ENCODE results near the gene PPP1R11. TPM values are rescaled to one million over a fixed set of nuclear protein-coding genes. Genes with fewer than 3 reads are reported as not detected.

Gene PPP1R11
- total and polyA plus RNA-seq, 2 of the 13 experiments (the other 11 are each of a cell fraction or from before 2014, with no cell fraction given), result 32.1 to 58.9 TPM

GRCh38 chr6:30100585-30101443, 33.8 kb downstream of the PPP1R11 start (continued):
- TF ChIP-seq ZBTB39 (CRISPR knock-in tag; IDR thresholded peaks at IDR 0.05) (peak; percentile 92; the same call in 1 of the 2 replicates), ZNF570 (CRISPR knock-in tag; IDR thresholded peaks at IDR 0.05; ENCODE audit: borderline replicate concordance) (no peak), CTCF (CRISPR knock-in tag; IDR thresholded peaks at IDR 0.05) (peak; percentile 51; the same call in 1 of the 2 replicates), ZNF891 (CRISPR knock-in tag; IDR thresholded peaks at IDR 0.05) (peak; percentile 65; the same call in 1 of the 2 replicates), ZNF275 (CRISPR knock-in tag; IDR thresholded peaks at IDR 0.05; ENCODE audit: borderline replicate concordance) (peak; percentile 59; the same call in 1 of the 2 replicates), XRCC5 (optimal IDR thresholded peaks at IDR 0.05; ENCODE audit: low read length) (peak; percentile 40), MAFK (conservative IDR thresholded peaks at IDR 0.05 in 1 of 2, IDR thresholded peaks at IDR 0.05 in 1 of 2; ENCODE audit: low read length in 2 of 2) (no peak), DRAP1 (CRISPR knock-in tag; IDR thresholded peaks at IDR 0.05) (no peak; the same call in 1 of the 2 replicates), SYNCRIP (IDR thresholded peaks at IDR 0.05; ENCODE audit: insufficient read depth, low read depth, low read length) (no peak), ARNT2 (CRISPR knock-in tag; IDR thresholded peaks at IDR 0.05; ENCODE audit: low read depth) (peak; percentile 65; the same call in 1 of the 2 replicates), TEAD3 (CRISPR knock-in tag; optimal IDR thresholded peaks at IDR 0.05; ENCODE audit: borderline replicate concordance) (peak; percentile 90), SOX13 (IDR thresholded peaks at IDR 0.05) (peak; percentile 51; the same call in 1 of the 2 replicates), SOX13 (CRISPR knock-in tag; conservative IDR thresholded peaks at IDR 0.05 in 1 of 2, IDR thresholded peaks at IDR 0.05 in 1 of 2) (peak in 1 of 2 experiments; percentile 82; a peak in 2 of 4 replicates), RNF2 (conservative IDR thresholded peaks at IDR 0.05; ENCODE audit: low read depth) (no peak), E2F2 (CRISPR knock-in tag; IDR thresholded peaks at IDR 0.05; ENCODE audit: borderline replicate concordance) (no peak), RAD21 (CRISPR knock-in tag; IDR thresholded peaks at IDR 0.05) (0 out of 2 replicates have a peak, but pooled peaks have one; percentile 33), TEF (CRISPR knock-in tag; IDR thresholded peaks at IDR 0.05) (peak; percentile 47; the same call in 1 of the 2 replicates), PHB2 (IDR thresholded peaks at IDR 0.05; ENCODE audit: partially characterized antibody) (no peak), ZNF451 (CRISPR knock-in tag; IDR thresholded peaks at IDR 0.05) (peak; percentile 34; the same call in 1 of the 2 replicates)
